Fibroblast of lung (primary cell): ENCODE data around the gene CCNJL. TPM values are rescaled to one million over a fixed set of nuclear protein-coding genes. Genes with fewer than 3 reads are reported as not detected.

Experiments
- DNase-seq, 2 donors: peaks; one replicate each; pipeline versions ENCODE4 v3.0.0 to v3.0.0-alpha.2; 2010; ENCODE audit warnings: low read depth in 2 of 2
- H2AFZ ChIP-seq: 2 replicates; pipeline ENCODE4 v1.5.1; 2012; ENCODE audit warnings: low read length, control low read depth, inconsistent platforms
- H3K27ac ChIP-seq: 2 replicates; pipeline ENCODE4 v1.5.1; 2011; ENCODE audit warnings: low read length, control low read depth; ENCODE audit not compliant: insufficient read depth
- H3K27me3 ChIP-seq: 2 replicates; pipeline ENCODE4 v1.5.1; 2011; ENCODE audit warnings: mild to moderate bottlenecking, low read length; ENCODE audit not compliant: control insufficient read depth, insufficient read depth
- H3K36me3 ChIP-seq: 2 replicates; pipeline ENCODE4 v1.5.1; 2011; ENCODE audit warnings: low read length; ENCODE audit not compliant: control insufficient read depth, insufficient read depth
- H3K4me1 ChIP-seq: 2 replicates; pipeline ENCODE4 v1.5.1; 2011; ENCODE audit warnings: low read length; ENCODE audit not compliant: control insufficient read depth, insufficient read depth; ENCODE audit errors: extremely low read depth
- H3K4me2 ChIP-seq: 2 replicates; pipeline ENCODE4 v1.5.1; 2011; ENCODE audit warnings: low read length, control low read depth; ENCODE audit not compliant: insufficient read depth; ENCODE audit errors: extremely low read depth
- H3K4me3 ChIP-seq, 4 experiments: fragments of 200-600 bp in 1 of 4; sonication (generic) in 1 of 4; replicated peaks in 1 of 4; 2 replicates each; pipeline ENCODE4 v1.5.1; 2011 to 2016; ENCODE audit warnings: low read length in 4 of 4, low read depth in 3 of 4, mild to moderate bottlenecking in 3 of 4, control low read depth in 2 of 4, inconsistent platforms in 1 of 4, mixed read lengths in 1 of 4; ENCODE audit not compliant: insufficient read depth in 1 of 4; ENCODE audit errors: control extremely low read depth in 1 of 4
- H3K79me2 ChIP-seq: 2 replicates; pipeline ENCODE4 v1.5.1; 2012; ENCODE audit warnings: mild to moderate bottlenecking, low read length, inconsistent platforms; ENCODE audit not compliant: control insufficient read depth, insufficient read depth
- H3K9ac ChIP-seq: 2 replicates; pipeline ENCODE4 v1.5.1; 2011; ENCODE audit warnings: mild to moderate bottlenecking, low read length, control low read depth; ENCODE audit not compliant: insufficient read depth
- H3K9me3 ChIP-seq: 2 replicates; pipeline ENCODE4 v1.5.1; 2012; ENCODE audit warnings: low read depth, low read length; ENCODE audit not compliant: control insufficient read depth, insufficient read depth
- H4K20me1 ChIP-seq: 2 replicates; pipeline ENCODE4 v1.5.1; 2011; ENCODE audit warnings: low read length; ENCODE audit not compliant: control insufficient read depth, insufficient read depth; ENCODE audit errors: extremely low read depth
- CTCF ChIP-seq, 2 donors: IDR thresholded peaks in 1 of 2; conservative IDR thresholded peaks in 1 of 2; 1 replicate in 1 of 2; 2 replicates in 1 of 2; pipeline ENCODE4 v1.5.1; 2011 to 2012; ENCODE audit warnings: low read length in 2 of 2, control low read depth in 1 of 2, inconsistent platforms in 1 of 2, low read depth in 1 of 2, mild to moderate bottlenecking in 1 of 2
- EZH2 ChIP-seq: IDR thresholded peaks from 2 replicates; pipeline ENCODE4 v1.5.1; 2012; ENCODE audit warnings: low read length, control low read depth, mild to moderate bottlenecking; ENCODE audit errors: missing control alignments
- polyA plus RNA-seq, 2 donors: library from polyadenylated mRNA; depleted of rRNA in 1 of 2; stranded (reverse) in 1 of 2; unstranded in 1 of 2; fragments of >200 nt; gene quantifications; 2 replicates each; pipeline ENCODE4 v1.2.1, GENCODE V29; 2011 to 2012; ENCODE audit warnings: missing spikeins in 1 of 2
- total RNA-seq: library from RNA; depleted of rRNA; stranded (reverse); fragments of >200 nt; gene quantifications from 2 replicates; pipeline ENCODE4 v1.2.1, GENCODE V29; 2014

The CCNJL gene
- total and polyA plus RNA-seq, 2 donors (not counting 1 experiment from before 2014, with no cell fraction given): 0.73 TPM; not detected in 1

GRCh38 chr5:160360310-160360709 is 47.9 kb upstream of the CCNJL start:
- Histone ChIP-seq H2AFZ (no peak overlapping the region), H3K4me3 (no peak overlapping the region), H3K9ac (no peak overlapping the region), H3K4me2 (no peak overlapping the region), H3K4me1 (peaks cover 5% of the 10 kb centered on the region), H3K36me3 (no peaks in the 10 kb centered on the region), H3K9me3 (no peaks in the 10 kb centered on the region), H4K20me1 (no peaks in the 10 kb centered on the region), H3K79me2 (no peaks in the 10 kb centered on the region), H3K27ac (no peak overlapping the region), H3K27me3 (no peaks in the 10 kb centered on the region)
- no peak for TF ChIP-seq CTCF (conservative IDR thresholded peaks at IDR 0.05 in 1 of 2, IDR thresholded peaks at IDR 0.05 in 1 of 2; ENCODE audit: low read depth in 1 of 2, low read length in 2 of 2)
- no peak for TF ChIP-seq EZH2
- no peak for DNase-seq

DNA sequence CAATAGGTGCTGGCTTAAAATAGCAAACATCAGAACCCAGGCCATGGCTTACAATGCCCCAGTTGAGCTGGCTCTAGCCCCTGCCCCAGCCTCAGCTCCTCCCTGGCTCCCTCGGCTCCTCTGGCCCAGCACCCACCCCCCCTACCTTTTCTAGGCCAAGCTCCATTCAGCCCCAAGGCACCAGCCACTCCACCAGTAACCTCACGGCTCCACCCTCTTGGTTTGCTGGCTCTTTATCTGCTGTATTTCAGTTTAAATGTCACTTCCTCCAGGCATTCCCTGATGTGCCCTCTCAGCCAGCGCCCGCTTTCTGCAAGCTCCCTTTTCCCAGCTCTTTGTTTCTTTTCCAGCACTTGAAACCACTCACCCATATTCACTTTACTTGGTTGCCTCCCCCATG is 47.5 kb upstream of the CCNJL start:
- H3K79me2 ChIP-seq: no peaks in the 10 kb centered on the region
- no peaks in the 10 kb centered on the region for H3K36me3 ChIP-seq
- H3K4me2 ChIP-seq: no peak overlapping the region
- no peak overlapping the region for H2AFZ ChIP-seq
- peaks cover 5% of the 10 kb centered on the region for H3K4me1 ChIP-seq
- no peaks in the 10 kb centered on the region for H3K27me3 ChIP-seq
- no peak overlapping the region for H3K9ac ChIP-seq
- H3K4me3 ChIP-seq: no peak overlapping the region
- no peak overlapping the region for H3K27ac ChIP-seq
- DNase-seq: no peak
- no peaks in the 10 kb centered on the region for H3K9me3 ChIP-seq
- no peaks in the 10 kb centered on the region for H4K20me1 ChIP-seq
- TF ChIP-seq CTCF (conservative IDR thresholded peaks at IDR 0.05 in 1 of 2, IDR thresholded peaks at IDR 0.05 in 1 of 2; ENCODE audit: low read depth in 1 of 2, low read length in 2 of 2): no peak
- TF ChIP-seq EZH2: no peak

GRCh38 chr5:160359242-160359641 is 46.9 kb upstream of the CCNJL start:
- H3K4me1 ChIP-seq: peaks cover 5% of the 10 kb centered on the region
- no peak overlapping the region for H3K27ac ChIP-seq
- no peaks in the 10 kb centered on the region for H3K27me3 ChIP-seq
- no peaks in the 10 kb centered on the region for H4K20me1 ChIP-seq
- H3K9me3 ChIP-seq: no peaks in the 10 kb centered on the region
- H3K9ac ChIP-seq: no peak overlapping the region
- no peak overlapping the region for H2AFZ ChIP-seq
- no peak overlapping the region for H3K4me2 ChIP-seq
- no peak for DNase-seq
- H3K36me3 ChIP-seq: no peaks in the 10 kb centered on the region
- no peaks in the 10 kb centered on the region for H3K79me2 ChIP-seq
- no peak overlapping the region for H3K4me3 ChIP-seq
- TF ChIP-seq EZH2 (no peak), CTCF (conservative IDR thresholded peaks at IDR 0.05 in 1 of 2, IDR thresholded peaks at IDR 0.05 in 1 of 2; ENCODE audit: low read depth in 1 of 2, low read length in 2 of 2) (no peak)
